Activated CD8-positive, alpha-beta memory T cell treated with anti-CD3 and anti-CD28 coated beads, Interleukin-2, amount 50 U/mL, for 1 hour (primary cell): ENCODE data around the gene KLHL29.

ENCODE experiments used
- DNase-seq: peaks from one replicate; pipeline ENCODE4 v3.0.0-alpha.2; 2020; ENCODE audit errors: extremely low read depth

The KLHL29 gene

GRCh38 chr2:23550553-23550952, 165.6 kb downstream of the KLHL29 start:
- no peak for DNase-seq

GRCh38 chr2:23551875-23552274, 166.9 kb downstream of the KLHL29 start:
- no peak for DNase-seq

GRCh38 chr2:23553561-23553960, 168.6 kb downstream of the KLHL29 start:
- DNase-seq: no peak

- DNase-seq: no peak
These were observed 169.2 kb downstream of the KLHL29 start for GRCh38 chr2:23554054-23554697.

- no peak for DNase-seq
These were observed 171.0 kb downstream of the KLHL29 start for GRCh38 chr2:23555944-23556343.

GRCh38 chr2:23556929-23557328, 171.9 kb downstream of the KLHL29 start:
- no peak for DNase-seq

GRCh38 chr2:23557455-23557854, 172.5 kb downstream of the KLHL29 start:
- DNase-seq: no peak

GRCh38 chr2:23559561-23560239, 174.7 kb downstream of the KLHL29 start:
- no peak for DNase-seq

- DNase-seq: no peak
These were observed 176.1 kb downstream of the KLHL29 start for GRCh38 chr2:23561088-23561487.

- DNase-seq: no peak
These were observed 176.6 kb downstream of the KLHL29 start for GRCh38 chr2:23561544-23561943.

GRCh38 chr2:23562143-23562542, 177.2 kb downstream of the KLHL29 start:
- DNase-seq: no peak

GRCh38 chr2:23563151-23563550, 178.2 kb downstream of the KLHL29 start:
- no peak for DNase-seq

- no peak for DNase-seq
These were observed 179.0 kb downstream of the KLHL29 start for GRCh38 chr2:23563673-23564614.

GRCh38 chr2:23564615-23564960, 179.6 kb downstream of the KLHL29 start:
- no peak for DNase-seq

- no peak for DNase-seq
These were observed 180.4 kb downstream of the KLHL29 start for GRCh38 chr2:23565374-23565773.

GRCh38 chr2:23565814-23566213, 180.8 kb downstream of the KLHL29 start:
- no peak for DNase-seq

- DNase-seq: no peak
These were observed 181.5 kb downstream of the KLHL29 start for GRCh38 chr2:23566241-23567142.

GRCh38 chr2:23567161-23567756, 182.3 kb downstream of the KLHL29 start:
- DNase-seq: no peak

- DNase-seq: no peak
These were observed 183.2 kb downstream of the KLHL29 start for GRCh38 chr2:23568211-23568610.

- no peak for DNase-seq
These were observed 183.7 kb downstream of the KLHL29 start for GRCh38 chr2:23568626-23569190.
